AG08395 (cell line): ENCODE data around the gene FN1.

ENCODE experiments used
- DNase-seq: peaks from one replicate; pipeline ENCODE4 v3.0.0; 2012; ENCODE audit warnings: mixed read lengths, low spot score

Gene FN1

GRCh38 chr2:215407061-215407460 lies 28.8 kb downstream of the FN1 start:
- no peak for DNase-seq

- DNase-seq, result no peak
Measured at GRCh38 chr2:215405722-215406581, 29.9 kb downstream of the FN1 start.

- no peak for DNase-seq
Measured at GRCh38 chr2:215404348-215405012, 31.4 kb downstream of the FN1 start.

- DNase-seq, result no peak
Measured at GRCh38 chr2:215403441-215404347, 32.2 kb downstream of the FN1 start.

GRCh38 chr2:215401896-215402379 lies 33.9 kb downstream of the FN1 start:
- peak; percentile 62 for DNase-seq

GRCh38 chr2:215399067-215399716 lies 36.7 kb downstream of the FN1 start:
- DNase-seq, result no peak

GRCh38 chr2:215397632-215398341 lies 38.1 kb downstream of the FN1 start:
- no peak for DNase-seq

- peak; percentile 37 for DNase-seq
Measured at GRCh38 chr2:215396595-215397313, 39.1 kb downstream of the FN1 start.

GRCh38 chr2:215395687-215396460 lies 40.0 kb downstream of the FN1 start:
- DNase-seq, result no peak

GRCh38 chr2:215394102-215394805 lies 41.6 kb downstream of the FN1 start:
- no peak for DNase-seq

- no peak for DNase-seq
Measured at GRCh38 chr2:215392687-215393270, 43.1 kb downstream of the FN1 start.

- DNase-seq, result no peak
Measured at GRCh38 chr2:215392164-215392563, 43.7 kb downstream of the FN1 start.

GRCh38 chr2:215391531-215391930 lies 44.3 kb downstream of the FN1 start:
- no peak for DNase-seq

- DNase-seq, result no peak
Measured at GRCh38 chr2:215390550-215390913, 45.3 kb downstream of the FN1 start.

GRCh38 chr2:215388002-215388728 lies 47.7 kb downstream of the FN1 start:
- DNase-seq, result no peak

GRCh38 chr2:215386566-215386965 lies 49.3 kb downstream of the FN1 start:
- no peak for DNase-seq

GRCh38 chr2:215384710-215385109 lies 51.2 kb downstream of the FN1 start:
- DNase-seq, result no peak
